Measurements from ENCODE around the gene GRIP2.

DNA sequence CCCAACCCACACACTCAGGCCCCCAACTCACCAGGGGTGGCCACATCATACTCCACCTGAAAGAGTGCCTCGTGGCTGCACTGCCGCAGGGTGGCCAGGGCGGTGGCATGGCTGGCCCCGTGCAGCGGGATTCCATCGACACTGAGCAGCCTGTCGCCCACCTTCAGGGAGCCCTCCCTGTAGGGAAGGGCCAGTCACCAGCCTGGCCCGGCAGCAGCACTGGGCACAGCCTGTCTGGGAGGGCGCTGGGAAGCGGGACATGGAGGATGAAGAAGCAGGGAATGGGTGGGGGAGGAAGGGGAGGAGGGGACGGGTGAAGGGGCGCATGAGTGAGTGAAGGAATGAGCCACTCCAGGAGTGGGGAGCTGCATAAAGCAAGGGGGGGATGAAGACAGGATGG, 18.5 kb downstream of the GRIP2 start:
- TF ChIP-seq PPARA (CRISPR knock-in tag; IDR thresholded peaks at IDR 0.05; ENCODE audit: borderline replicate concordance) (no peak), ZFP30 (CRISPR knock-in tag; IDR thresholded peaks at IDR 0.05) (no peak), PATZ1 (CRISPR knock-in tag; IDR thresholded peaks at IDR 0.05; ENCODE audit: borderline replicate concordance) (no peak), OSR1 (CRISPR knock-in tag; IDR thresholded peaks at IDR 0.05) (no peak), ARNTL (CRISPR knock-in tag; IDR thresholded peaks at IDR 0.05; ENCODE audit: borderline replicate concordance, low read depth) (no peak), RARB (CRISPR knock-in tag; IDR thresholded peaks at IDR 0.05) (no peak), POU6F1 (CRISPR knock-in tag; IDR thresholded peaks at IDR 0.05; ENCODE audit: borderline replicate concordance, low read depth) (no peak), ESRRG (CRISPR knock-in tag; IDR thresholded peaks at IDR 0.05) (no peak), ZC3H10 (CRISPR knock-in tag; IDR thresholded peaks at IDR 0.05) (no peak), TCF4 (CRISPR knock-in tag; IDR thresholded peaks at IDR 0.05; ENCODE audit: borderline replicate concordance) (no peak), TOX (CRISPR knock-in tag; IDR thresholded peaks at IDR 0.05; ENCODE audit: borderline replicate concordance) (no peak), BACH2 (CRISPR knock-in tag; IDR thresholded peaks at IDR 0.05; ENCODE audit: borderline replicate concordance) (no peak), CSDC2 (CRISPR knock-in tag; IDR thresholded peaks at IDR 0.05) (no peak)
- TF ChIP-seq, protein P1, sequence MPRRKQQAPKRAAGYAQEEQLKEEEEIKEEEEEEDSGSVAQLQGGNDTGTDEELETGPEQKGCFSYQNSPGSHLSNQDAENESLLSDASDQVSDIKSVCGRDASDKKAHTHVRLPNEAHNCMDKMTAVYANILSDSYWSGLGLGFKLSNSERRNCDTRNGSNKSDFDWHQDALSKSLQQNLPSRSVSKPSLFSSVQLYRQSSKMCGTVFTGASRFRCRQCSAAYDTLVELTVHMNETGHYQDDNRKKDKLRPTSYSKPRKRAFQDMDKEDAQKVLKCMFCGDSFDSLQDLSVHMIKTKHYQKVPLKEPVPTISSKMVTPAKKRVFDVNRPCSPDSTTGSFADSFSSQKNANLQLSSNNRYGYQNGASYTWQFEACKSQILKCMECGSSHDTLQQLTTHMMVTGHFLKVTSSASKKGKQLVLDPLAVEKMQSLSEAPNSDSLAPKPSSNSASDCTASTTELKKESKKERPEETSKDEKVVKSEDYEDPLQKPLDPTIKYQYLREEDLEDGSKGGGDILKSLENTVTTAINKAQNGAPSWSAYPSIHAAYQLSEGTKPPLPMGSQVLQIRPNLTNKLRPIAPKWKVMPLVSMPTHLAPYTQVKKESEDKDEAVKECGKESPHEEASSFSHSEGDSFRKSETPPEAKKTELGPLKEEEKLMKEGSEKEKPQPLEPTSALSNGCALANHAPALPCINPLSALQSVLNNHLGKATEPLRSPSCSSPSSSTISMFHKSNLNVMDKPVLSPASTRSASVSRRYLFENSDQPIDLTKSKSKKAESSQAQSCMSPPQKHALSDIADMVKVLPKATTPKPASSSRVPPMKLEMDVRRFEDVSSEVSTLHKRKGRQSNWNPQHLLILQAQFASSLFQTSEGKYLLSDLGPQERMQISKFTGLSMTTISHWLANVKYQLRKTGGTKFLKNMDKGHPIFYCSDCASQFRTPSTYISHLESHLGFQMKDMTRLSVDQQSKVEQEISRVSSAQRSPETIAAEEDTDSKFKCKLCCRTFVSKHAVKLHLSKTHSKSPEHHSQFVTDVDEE (CRISPR knock-in tag; IDR thresholded peaks at IDR 0.05) = no peak
